Peyer's patch (tissue), 4 donors: ENCODE measurements around the gene PTPRR. TPM values are rescaled to one million over a fixed set of nuclear protein-coding genes. Genes with fewer than 3 reads are reported as not detected.
A peak's percentile ranks its signal among the peaks of the same experiment; 100 is the strongest.
"Not testable (repeated sequence)": the region's sequence is repeated elsewhere in the genome, so short reads cannot be mapped to it uniquely, and the experiment has no call there.

Source experiments
- DNase-seq, 3 donors: peaks; one replicate each; pipeline ENCODE4 v3.0.0-alpha.2; 2017 to 2019
- H3K27ac ChIP-seq, 4 donors: fragments of 200-600 bp; sonication (generic); one replicate each; pipeline ENCODE4 v1.5.1; 2016 to 2019
- H3K27me3 ChIP-seq, 2 donors: fragments of 200-600 bp; sonication (generic); one replicate each; pipeline ENCODE4 v1.5.1; 2019
- H3K36me3 ChIP-seq, 3 donors: fragments of 200-600 bp; sonication (generic); one replicate each; pipeline ENCODE4 v1.5.1; 2016 to 2019
- H3K4me1 ChIP-seq, 4 donors: fragments of 200-600 bp; sonication (generic); one replicate each; pipeline ENCODE4 v1.5.1; 2016 to 2019
- H3K4me3 ChIP-seq, 4 donors: fragments of 200-600 bp; sonication (generic); 1 replicate in 3 of 4; 2 replicates in 1 of 4; pipeline ENCODE4 v1.5.1; 2016 to 2019; ENCODE audit warnings: mild to moderate bottlenecking in 1 of 4
- H3K9me3 ChIP-seq, 4 donors: fragments of 200-600 bp; sonication (generic); one replicate each; pipeline ENCODE4 v1.5.1; 2016 to 2019; ENCODE audit warnings: mild to moderate bottlenecking in 1 of 4
- POLR2A ChIP-seq, 2 donors: fragments of 450-650 bp; IDR thresholded peaks; one replicate each; pipeline ENCODE4 v1.5.1; 2017; ENCODE audit warnings: antibody characterized with exemption in 2 of 2, mild to moderate bottlenecking in 2 of 2, moderate library complexity in 2 of 2
- total RNA-seq, 4 donors: library from RNA; depleted of rRNA; stranded (reverse); fragments of >200 nt; gene quantifications; one replicate each; pipeline ENCODE4 v1.1.0, GENCODE V29; 2016
- TF ChIP-seq, protein P1 (sequence below), 6 experiments: fragments of 450-650 bp in 4 of 6; fragments of 200-600 bp in 2 of 6; sonication (generic) in 1 of 6; IDR thresholded peaks; one replicate each; pipeline ENCODE4 v1.5.1; 2017 to 2019; ENCODE audit warnings: antibody characterized with exemption in 6 of 6, mild to moderate bottlenecking in 3 of 6, moderate library complexity in 1 of 6

Gene PTPRR
- total RNA-seq, 4 donors from 2014 or later: 17.5 to 30.3 (median 20.2) TPM; not detected in 1

DNA sequence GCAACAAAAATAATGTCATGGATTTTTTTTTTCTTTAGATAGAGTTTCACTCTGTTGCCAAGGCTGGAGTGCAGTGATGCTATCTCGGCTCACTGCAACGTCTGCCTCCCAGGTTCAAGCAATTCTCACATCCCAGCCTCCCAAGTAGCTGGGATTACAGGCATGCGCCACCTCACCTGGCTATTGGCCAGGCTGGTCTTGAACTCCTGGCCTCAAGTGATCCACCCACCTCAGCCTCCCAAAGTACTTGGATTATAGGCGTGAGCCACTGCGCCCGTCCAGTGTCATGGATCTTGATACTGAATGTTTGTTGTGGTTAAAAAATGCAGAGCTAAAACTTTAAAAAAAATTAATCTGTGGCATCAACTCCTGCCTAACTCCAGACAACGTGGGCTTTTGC, 175.5 kb downstream of the PTPRR start:
- Histone ChIP-seq H3K27me3 (no peaks in the 10 kb centered on the region), H3K36me3 (no peaks in the 10 kb centered on the region), H3K9me3 (no peaks in the 10 kb centered on the region), H3K4me3 (no peak overlapping the region), H3K4me1 (no peaks in the 10 kb centered on the region), H3K27ac (peak overlapping the region in 1 of 4 donors; percentile 42)
- TF ChIP-seq, protein P1, sequence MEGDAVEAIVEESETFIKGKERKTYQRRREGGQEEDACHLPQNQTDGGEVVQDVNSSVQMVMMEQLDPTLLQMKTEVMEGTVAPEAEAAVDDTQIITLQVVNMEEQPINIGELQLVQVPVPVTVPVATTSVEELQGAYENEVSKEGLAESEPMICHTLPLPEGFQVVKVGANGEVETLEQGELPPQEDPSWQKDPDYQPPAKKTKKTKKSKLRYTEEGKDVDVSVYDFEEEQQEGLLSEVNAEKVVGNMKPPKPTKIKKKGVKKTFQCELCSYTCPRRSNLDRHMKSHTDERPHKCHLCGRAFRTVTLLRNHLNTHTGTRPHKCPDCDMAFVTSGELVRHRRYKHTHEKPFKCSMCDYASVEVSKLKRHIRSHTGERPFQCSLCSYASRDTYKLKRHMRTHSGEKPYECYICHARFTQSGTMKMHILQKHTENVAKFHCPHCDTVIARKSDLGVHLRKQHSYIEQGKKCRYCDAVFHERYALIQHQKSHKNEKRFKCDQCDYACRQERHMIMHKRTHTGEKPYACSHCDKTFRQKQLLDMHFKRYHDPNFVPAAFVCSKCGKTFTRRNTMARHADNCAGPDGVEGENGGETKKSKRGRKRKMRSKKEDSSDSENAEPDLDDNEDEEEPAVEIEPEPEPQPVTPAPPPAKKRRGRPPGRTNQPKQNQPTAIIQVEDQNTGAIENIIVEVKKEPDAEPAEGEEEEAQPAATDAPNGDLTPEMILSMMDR (IDR thresholded peaks at IDR 0.05): no peak
- no peak for DNase-seq

DNA sequence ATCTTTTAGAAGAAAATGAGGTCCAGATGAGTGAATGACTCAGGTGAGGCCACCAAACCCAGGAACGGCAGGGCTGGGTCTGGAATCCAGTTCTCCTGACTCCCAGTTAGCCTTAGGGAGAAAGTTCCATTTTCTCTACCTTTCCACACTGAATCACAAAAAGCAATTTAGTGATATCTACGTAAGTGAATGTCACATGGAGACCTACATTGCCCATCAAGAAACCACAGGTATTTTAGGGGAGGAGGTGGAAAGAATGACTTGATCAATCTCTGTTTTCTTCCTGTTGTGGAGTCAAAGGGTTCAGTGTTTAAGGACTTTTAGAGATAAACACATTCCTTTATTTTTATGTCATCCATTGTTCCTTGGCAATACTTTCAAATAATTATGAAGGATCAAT, 176.4 kb downstream of the PTPRR start:
- Histone ChIP-seq H3K36me3 (no peaks in the 10 kb centered on the region), H3K9me3 (no peaks in the 10 kb centered on the region), H3K27me3 (no peaks in the 10 kb centered on the region), H3K4me1 (no peaks in the 10 kb centered on the region), H3K4me3 (no peak overlapping the region), H3K27ac (no peak overlapping the region)
- TF ChIP-seq, protein P1 (IDR thresholded peaks at IDR 0.05): no peak
- DNase-seq: no peak

DNA sequence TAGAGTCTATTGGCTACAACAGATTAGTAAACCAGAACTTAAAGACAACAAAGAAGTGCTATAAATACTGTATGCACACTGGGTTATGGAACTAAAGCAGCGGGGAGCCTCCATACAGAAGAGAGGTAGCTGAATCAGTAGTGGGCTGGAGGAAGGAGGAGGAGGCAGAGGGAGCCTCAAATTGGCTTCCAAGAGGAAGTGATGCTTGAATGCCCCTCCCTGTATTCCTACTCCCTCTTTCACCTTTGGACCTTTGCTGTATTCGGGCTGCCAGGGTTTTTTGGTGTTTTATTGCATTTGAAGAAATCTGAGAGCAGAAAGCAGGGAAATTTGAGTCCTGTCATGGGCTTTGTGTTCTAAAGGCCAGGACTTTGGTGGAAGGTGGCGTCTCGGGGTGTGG, 179.3 kb downstream of the PTPRR start:
- TF ChIP-seq, protein P1 (IDR thresholded peaks at IDR 0.05): no peak
- TF ChIP-seq POLR2A (IDR thresholded peaks at IDR 0.05): no peak
- peak in 1 of 3 donors; percentile 50 for DNase-seq
- Histone ChIP-seq H3K36me3 (no peaks in the 10 kb centered on the region), H3K27me3 (no peaks in the 10 kb centered on the region), H3K4me3 (no peak overlapping the region), H3K9me3 (no peaks in the 10 kb centered on the region), H3K27ac (peak overlapping the region in 1 of 4 donors; percentile 29), H3K4me1 (peaks cover 0 to 8% (median 0%) of the 10 kb centered on the region in 4 donors)

DNA sequence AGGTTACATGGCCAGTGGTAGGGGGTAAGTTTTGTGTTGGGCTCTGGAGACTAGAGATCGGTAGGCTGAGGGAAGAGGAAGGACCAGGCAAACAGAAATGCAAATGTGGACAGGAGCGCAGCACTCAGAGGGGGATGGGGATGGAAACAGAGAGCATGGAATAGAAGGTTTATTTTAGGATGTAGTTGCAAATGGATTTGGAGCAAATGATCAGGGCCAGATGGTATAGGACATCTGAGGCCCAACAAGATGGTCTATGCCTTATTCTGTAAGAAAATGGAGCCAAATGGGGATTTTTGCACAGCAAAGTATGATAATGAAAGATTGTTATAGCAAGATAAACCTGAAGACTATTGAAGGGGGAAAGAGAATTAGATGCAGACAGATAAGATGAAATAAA, 180.8 kb downstream of the PTPRR start:
- H3K4me1 ChIP-seq: peaks cover 0 to 8% (median 0%) of the 10 kb centered on the region in 4 donors
- no peaks in the 10 kb centered on the region for H3K27me3 ChIP-seq
- TF ChIP-seq, protein P1 (IDR thresholded peaks at IDR 0.05): no peak
- TF ChIP-seq POLR2A (IDR thresholded peaks at IDR 0.05): no peak
- H3K4me3 ChIP-seq: no peak overlapping the region
- no peak for DNase-seq
- no peaks in the 10 kb centered on the region for H3K36me3 ChIP-seq
- H3K9me3 ChIP-seq: no peaks in the 10 kb centered on the region
- no peak overlapping the region for H3K27ac ChIP-seq

DNA sequence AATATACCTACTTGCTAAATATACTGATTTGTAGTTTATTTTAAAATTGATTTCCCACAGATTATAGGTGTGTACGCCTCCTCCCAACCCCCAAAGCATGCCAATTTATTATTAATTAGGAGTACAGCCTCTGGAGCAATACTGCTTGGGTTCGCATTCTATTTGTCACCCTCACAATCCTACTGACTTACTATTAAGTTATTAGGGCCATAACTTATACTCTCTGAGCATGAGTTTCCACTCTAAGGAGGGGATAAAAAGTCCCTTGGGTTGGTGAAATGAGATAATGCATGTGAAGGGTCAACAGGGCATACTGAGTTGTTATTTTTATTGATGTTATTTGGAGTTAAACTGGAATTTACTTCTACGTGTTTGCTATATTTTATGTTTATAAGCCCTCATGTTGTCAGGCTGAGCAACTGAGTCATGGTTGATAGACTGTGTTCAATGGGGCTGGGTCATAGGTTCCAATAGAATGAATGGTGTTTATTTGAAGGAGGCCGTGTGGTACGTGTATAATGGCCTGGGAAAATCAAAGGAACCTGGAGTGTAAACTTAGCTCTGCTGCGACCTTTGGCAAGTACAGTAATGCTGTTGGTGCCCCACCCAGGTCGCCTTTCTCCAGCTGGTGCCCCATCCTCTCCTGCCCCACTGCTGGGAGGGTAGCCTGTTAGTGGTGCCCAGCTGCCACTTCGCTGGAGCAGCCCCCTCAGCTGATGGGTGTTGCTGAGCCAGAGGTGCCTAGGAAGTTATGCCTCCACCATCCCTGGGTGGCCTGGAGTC, 184.0 kb downstream of the PTPRR start:
- TF ChIP-seq, protein P1 (IDR thresholded peaks at IDR 0.05): no peak
- TF ChIP-seq POLR2A (IDR thresholded peaks at IDR 0.05): no peak
- peak in 2 of 3 donors; percentile 70 to 74 for DNase-seq
- Histone ChIP-seq H3K27ac (peak overlapping the region in 2 of 4 donors; percentile 2 to 77), H3K27me3 (no peaks in the 10 kb centered on the region), H3K9me3 (no peaks in the 10 kb centered on the region), H3K4me3 (no peak overlapping the region), H3K36me3 (no peaks in the 10 kb centered on the region), H3K4me1 (peaks cover 0 to 10% (median 0%) of the 10 kb centered on the region in 4 donors)

DNA sequence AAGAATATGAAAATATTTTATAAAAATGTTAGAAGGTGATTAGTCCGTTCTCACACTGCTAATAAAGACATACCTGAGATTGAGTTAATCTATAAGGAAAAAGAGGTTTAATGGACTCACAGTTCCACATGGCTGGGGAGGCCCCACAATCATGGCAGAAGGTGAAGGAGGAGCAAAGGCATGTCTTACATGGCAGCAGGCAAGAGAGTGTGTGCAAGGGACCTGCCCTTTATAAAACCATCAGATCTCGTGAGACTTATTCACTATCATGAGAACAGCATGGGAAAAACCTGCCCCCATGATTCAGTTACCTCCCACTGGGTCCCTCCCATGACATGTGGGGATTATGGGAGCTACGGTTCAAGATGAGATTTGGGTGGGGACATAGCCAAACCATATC, 185.3 kb downstream of the PTPRR start:
- peaks cover 0 to 10% (median 0%) of the 10 kb centered on the region in 4 donors for H3K4me1 ChIP-seq
- H3K36me3 ChIP-seq, H3K4me3 ChIP-seq, H3K27ac ChIP-seq, H3K9me3 ChIP-seq, H3K27me3 ChIP-seq, DNase-seq: not testable (repeated sequence)
